ENCODE data around the gene COQ2. TPM values are rescaled to one million over a fixed set of nuclear protein-coding genes. Genes with fewer than 3 reads are reported as not detected.
"Not testable (repeated sequence)": the region's sequence is repeated elsewhere in the genome, so short reads cannot be mapped to it uniquely, and the experiment has no call there.

The COQ2 gene
- polyA plus RNA-seq, 3 donors, result 14.8 to 15.2 (median 15.2) TPM

GRCh38 chr4:83252782-83253405 lies 31.7 kb downstream of the COQ2 start:
- peak; percentile 30 for DNase-seq

- DNase-seq, result no peak
Measured at GRCh38 chr4:83251447-83251830, 33.2 kb downstream of the COQ2 start.

- DNase-seq, result no peak
Measured at GRCh38 chr4:83250687-83251446, 33.7 kb downstream of the COQ2 start.

GRCh38 chr4:83248486-83248885 lies 36.1 kb downstream of the COQ2 start:
- no peak for DNase-seq

- no peak for DNase-seq
Measured at GRCh38 chr4:83247415-83248357, 36.9 kb downstream of the COQ2 start.

GRCh38 chr4:83241132-83241531 lies 43.5 kb downstream of the COQ2 start:
- no peak for DNase-seq

- no peak for DNase-seq
Measured at GRCh38 chr4:83240379-83240875, 44.2 kb downstream of the COQ2 start.

GRCh38 chr4:83238393-83239248 lies 46.0 kb downstream of the COQ2 start:
- no peak for DNase-seq

- no peak for DNase-seq
Measured at GRCh38 chr4:83237591-83237990, 47.0 kb downstream of the COQ2 start.

GRCh38 chr4:83235645-83236133 lies 48.9 kb downstream of the COQ2 start:
- not testable (repeated sequence) for DNase-seq

- DNase-seq, result no peak
Measured at GRCh38 chr4:83234902-83235644, 49.5 kb downstream of the COQ2 start.

- not testable (repeated sequence) for DNase-seq
Measured at GRCh38 chr4:83234387-83234786, 50.2 kb downstream of the COQ2 start.

- no peak for DNase-seq
Measured at GRCh38 chr4:83232082-83232481, 52.5 kb downstream of the COQ2 start.

- no peak for DNase-seq
Measured at GRCh38 chr4:83231620-83232076, 53.0 kb downstream of the COQ2 start.

- no peak for DNase-seq
Measured at GRCh38 chr4:83230928-83231327, 53.7 kb downstream of the COQ2 start.

GRCh38 chr4:83229791-83230190 lies 54.8 kb downstream of the COQ2 start:
- no peak for DNase-seq

- DNase-seq, result no peak
Measured at GRCh38 chr4:83228231-83228630, 56.4 kb downstream of the COQ2 start.

GRCh38 chr4:83224502-83225197 lies 59.9 kb downstream of the COQ2 start:
- no peak for DNase-seq

GRCh38 chr4:83223781-83224180 lies 60.8 kb downstream of the COQ2 start:
- DNase-seq, result no peak
